ENCODE data around the gene SH3TC1.

DNA sequence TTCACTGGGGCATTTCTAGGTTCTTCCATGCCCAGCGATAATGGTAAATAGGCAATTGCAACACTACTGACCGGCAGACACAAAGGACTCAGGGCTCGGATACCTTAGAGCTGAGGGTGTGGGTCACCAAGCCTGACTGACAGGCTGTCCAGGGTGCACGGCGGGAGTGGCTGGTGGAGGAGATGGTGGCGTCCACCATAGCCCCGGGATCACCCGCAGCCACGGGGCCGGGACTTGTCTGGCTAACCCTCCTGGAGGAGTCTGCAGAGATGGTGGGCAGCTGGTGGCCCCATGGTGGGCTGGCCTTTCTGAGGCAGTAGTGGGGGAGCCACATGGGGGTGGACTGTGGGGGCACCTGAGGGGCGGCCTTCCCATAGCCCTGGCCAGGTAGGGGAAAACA, 28.7 kb upstream of the SH3TC1 start:
- TF ChIP-seq EP300 (IDR thresholded peaks at IDR 0.05): no peak
- TF ChIP-seq POLR2AphosphoS5 (IDR thresholded peaks at IDR 0.05): no peak

Measured in gastroesophageal sphincter (tissue), 2 donors.